ENCODE results near the gene MMP24OS. TPM values are rescaled to one million over a fixed set of nuclear protein-coding genes. Genes with fewer than 3 reads are reported as not detected.

Gene MMP24OS
- total and polyA plus RNA-seq, 2 of the 4 experiments (the other 2 are of a cell fraction): 5.9 to 64.9 TPM

DNA sequence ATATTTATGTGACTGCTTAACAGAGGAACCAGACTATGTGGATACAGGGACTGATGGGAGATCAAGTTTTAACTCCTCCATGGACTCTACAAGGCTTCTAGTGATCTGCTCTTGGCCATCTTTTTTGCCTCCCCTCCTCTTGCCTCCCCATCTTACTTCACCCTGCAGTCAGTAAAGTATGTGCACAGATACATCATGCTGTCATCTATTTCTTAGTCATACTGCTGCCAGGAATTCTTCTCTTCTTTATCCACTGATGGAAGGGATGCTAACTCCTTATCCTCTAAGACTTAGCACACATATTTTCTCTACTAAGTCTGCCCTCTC, 41.9 kb upstream of the MMP24OS start:
- peaks cover 41% of the 10 kb centered on the region for H3K9me1 ChIP-seq (ENCODE audit: insufficient read depth, low read length)
- intact Hi-C loops (cut with micrococcal nuclease): no loop called here
- dilution Hi-C loops (cut with HindIII; ENCODE audit: low sequenced_read_pairs, unreplicated experiment): no loop called here
- H3K18ac ChIP-seq (ENCODE audit: low read depth, low read length): peak overlapping the region; percentile 76
- peak overlapping the region; percentile 96 for H3K4ac ChIP-seq (ENCODE audit: low read depth, low read length)
- H3K4me1 ChIP-seq (ENCODE audit: control insufficient read depth, insufficient read depth, low read length): peaks cover 40% of the 10 kb centered on the region
- in situ Hi-C loops (cut with MboI; ENCODE audit: low sequenced_read_pairs): no loop called here
- H3K14ac ChIP-seq (replicated peaks; ENCODE audit: low read depth, low read length): peak overlapping the region; percentile 89
- H3K36me3 ChIP-seq (ENCODE audit: control insufficient read depth, insufficient read depth, low read length): no peaks in the 10 kb centered on the region
- H3K56ac ChIP-seq (ENCODE audit: extremely low read depth, insufficient read depth, low read length): peak overlapping the region; percentile 93
- H4K8ac ChIP-seq (ENCODE audit: low read depth in 2 of 2, low read length in 2 of 2): peak overlapping the region; percentile 79 to 94
- BruUV-seq (replicated peaks): no TSS peak
- H2BK20ac ChIP-seq (ENCODE audit: low read depth, low read length): peak overlapping the region; percentile 97
- ATAC-seq (ENCODE audit: low read depth) (peak; percentile 22), DNase-seq (peak; percentile 62)
- H2BK15ac ChIP-seq (ENCODE audit: low read depth, low read length): peak overlapping the region; percentile 95; the same call in 2 of the 3 replicates
- no peaks in the 10 kb centered on the region for H3K27me3 ChIP-seq (ENCODE audit: control insufficient read depth, insufficient read depth, low read length)
- H2BK120ac ChIP-seq (ENCODE audit: low read depth, low read length): peak overlapping the region; percentile 97
- peak overlapping the region; percentile 97 for H4K91ac ChIP-seq (ENCODE audit: insufficient read depth, low read depth, low read length)
- peaks cover 0 to 47% of the 10 kb centered on the region in 2 experiments; a peak in 2 of 4 replicates for H3K79me1 ChIP-seq (ENCODE audit: low read depth in 1 of 2, low read length in 2 of 2)
- no peaks in the 10 kb centered on the region for H4K20me1 ChIP-seq (ENCODE audit: insufficient read depth, low read length)
- POLR2A ChIA-PET (ENCODE audit: unreplicated experiment): interaction anchor here (1.1 kb wide), 1 partner anchor 14 kb away, joined by 3 read pairs; no protein-coding TSS in a partner anchor
- CTCF ChIA-PET: interaction anchor here (0.9 to 2.2 kb wide), 2 partner anchors 11 to 13 kb away, joined by 4 to 9 read pairs; no protein-coding TSS in a partner anchor
- TF ChIP-seq FOS (IDR thresholded peaks at IDR 0.05; ENCODE audit: low read depth, low read length) (peak; percentile 16; the same call in 1 of the 2 replicates), MXI1 (IDR thresholded peaks at IDR 0.05; ENCODE audit: borderline replicate concordance, low read depth, low read length) (no peak), CHD1 (IDR thresholded peaks at IDR 0.05; ENCODE audit: low read depth, low read length) (0 out of 2 replicates have a peak, but pooled peaks have one; percentile 74), CEBPB (IDR thresholded peaks at IDR 0.05; ENCODE audit: low read depth, low read length) (peak; percentile 32; the same call in 1 of the 2 replicates)
- no peaks in the 10 kb centered on the region for H3K9me3 ChIP-seq (ENCODE audit: control insufficient read depth, insufficient read depth, low read length)
- H2AK5ac ChIP-seq (ENCODE audit: low read depth, low read length): peak overlapping the region; percentile 99
- H2AK9ac ChIP-seq (replicated peaks; ENCODE audit: low read depth, low read length, poor library complexity): peak overlapping the region; percentile 21
- no peak overlapping the region for H3K4me3 ChIP-seq (ENCODE audit: insufficient read depth, low read depth, low read length)
- peak overlapping the region; percentile 37 for H4K5ac ChIP-seq (ENCODE audit: low read depth, low read length)
- H2AFZ ChIP-seq (replicated peaks; ENCODE audit: low read length, poor library complexity): peak overlapping the region; percentile 58
- H2BK5ac ChIP-seq (ENCODE audit: low read depth, low read length, poor library complexity, severe bottlenecking): peak overlapping the region; percentile 97
- H3K4me2 ChIP-seq (ENCODE audit: low read depth, low read length): peak overlapping the region; percentile 41
- H3K9ac ChIP-seq (ENCODE audit: low read depth, low read length): peak overlapping the region; percentile 7; the same call in 1 of the 2 replicates
- H3K27ac ChIP-seq (ENCODE audit: insufficient read depth, low read length): peak overlapping the region; percentile 64
- peak overlapping the region; percentile 90 for H3K23ac ChIP-seq (ENCODE audit: low read depth, low read length)
